ENCODE results near the gene PTPRM. TPM values are rescaled to one million over a fixed set of nuclear protein-coding genes. Genes with fewer than 3 reads are reported as not detected.

Gene PTPRM
- total and polyA plus RNA-seq, 5 donors from 2014 or later: 1.1 to 4.6 (median 3.6) TPM

DNA sequence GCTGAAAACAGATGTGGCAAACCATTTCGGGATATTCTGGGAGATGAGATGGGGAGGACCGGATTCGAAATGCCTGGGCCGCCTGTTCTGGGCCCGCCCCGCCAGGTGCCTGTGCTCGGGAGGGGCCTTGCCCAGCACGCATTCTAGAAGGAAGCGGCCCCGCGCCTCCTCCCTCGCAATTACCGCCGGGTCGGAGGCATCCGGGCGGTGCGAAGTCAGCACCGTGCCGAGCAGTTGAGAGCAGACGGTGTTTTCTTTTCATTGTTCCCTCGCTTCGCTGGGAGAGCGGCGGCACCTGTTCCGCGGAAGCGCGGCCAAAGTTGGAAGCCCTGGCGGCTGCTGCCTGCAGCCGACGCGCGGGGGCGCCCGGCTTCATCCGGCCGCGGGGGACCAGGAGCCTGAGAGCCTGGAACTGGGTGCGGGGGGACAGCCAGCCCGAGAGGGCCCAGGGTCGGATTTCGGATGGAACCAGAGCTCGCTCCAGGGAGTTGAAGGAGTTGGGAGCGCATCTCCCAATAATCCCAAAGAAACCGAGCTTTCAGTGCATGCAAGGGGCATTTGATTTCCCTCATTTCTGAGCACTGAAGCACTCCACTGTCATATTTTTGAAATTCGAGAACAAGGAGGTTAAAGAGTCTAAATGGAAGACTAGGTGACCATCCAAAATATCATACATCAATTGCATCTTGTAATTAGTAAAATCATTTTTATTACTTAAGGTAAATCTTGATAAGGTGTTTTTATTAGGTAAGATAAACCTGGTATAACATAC is 800.3 kb downstream of the PTPRM start:
- no peak overlapping the region for H3K4me3 ChIP-seq (ENCODE audit: low read depth, low read length)
- peaks cover 0 to 2% (median 0%) of the 10 kb centered on the region in 4 donors for H3K4me1 Mint-ChIP-seq
- H3K27ac ChIP-seq (ENCODE audit: insufficient read depth, low read length, poor library complexity, severe bottlenecking): no peak overlapping the region
- peak overlapping the region in 2 of 4 donors; percentile 56 to 60 for H3K4me3 Mint-ChIP-seq
- H3K4me1 ChIP-seq (ENCODE audit: control insufficient read depth, insufficient read depth, low read length, poor library complexity, severe bottlenecking): no peaks in the 10 kb centered on the region
- ATAC-seq (ENCODE audit: low read depth in 2 of 2) (no peak), DNase-seq (peak in 2 of 3 donors; percentile 1 to 27)
- H3K27me3 ChIP-seq (ENCODE audit: control insufficient read depth, insufficient read depth, low read length): no peaks in the 10 kb centered on the region
- H3K9me3 ChIP-seq (ENCODE audit: control insufficient read depth in 2 of 2, low read length in 2 of 2): no peaks in the 10 kb centered on the region
- H3K9me3 Mint-ChIP-seq: peaks cover 0 to 2% (median 0%) of the 10 kb centered on the region in 7 donors
- H3K27me3 Mint-ChIP-seq: peaks cover 21% of the 10 kb centered on the region
- H3K36me3 Mint-ChIP-seq: no peaks in the 10 kb centered on the region
- no peak overlapping the region for H3K27ac Mint-ChIP-seq
- no peaks in the 10 kb centered on the region for H3K36me3 ChIP-seq (ENCODE audit: control insufficient read depth, insufficient read depth, low read length)

DNA sequence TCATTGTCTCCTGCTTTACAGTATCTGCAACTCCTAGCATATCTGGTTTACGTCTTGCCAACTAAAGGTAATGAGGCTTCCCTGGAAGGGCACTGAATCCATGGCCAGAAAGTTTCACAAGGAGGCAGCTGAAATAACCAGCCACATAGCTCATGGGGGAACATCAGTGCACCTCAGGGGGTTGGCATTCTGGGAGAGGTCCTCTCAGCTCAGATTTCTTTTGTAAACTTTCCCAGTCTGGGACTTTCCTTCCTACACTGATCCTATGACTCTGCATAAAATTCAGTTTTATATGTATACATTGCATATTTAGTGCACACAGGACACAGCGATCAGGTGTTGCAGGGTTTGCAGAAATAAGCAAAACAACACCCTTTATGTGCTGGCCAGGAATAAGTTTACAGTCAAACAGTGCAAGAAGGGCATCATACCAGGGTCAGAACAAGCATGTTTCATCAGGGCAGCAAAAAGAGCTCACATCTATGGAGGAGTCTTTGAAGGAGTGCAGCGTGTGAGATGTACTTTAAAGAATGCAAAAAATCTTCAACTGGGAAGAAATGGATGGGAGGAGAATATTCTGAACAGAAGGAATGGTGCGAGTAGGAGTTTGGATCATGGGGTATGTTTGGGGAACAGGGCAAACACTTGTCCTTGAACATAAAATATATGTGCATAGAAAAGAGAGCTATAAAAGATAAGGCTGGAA is 801.5 kb downstream of the PTPRM start:
- Histone ChIP-seq H3K4me3 (ENCODE audit: low read depth, low read length) (no peak overlapping the region), H3K9me3 (ENCODE audit: control insufficient read depth in 2 of 2, low read length in 2 of 2) (no peaks in the 10 kb centered on the region), H3K27me3 (ENCODE audit: control insufficient read depth, insufficient read depth, low read length) (no peaks in the 10 kb centered on the region), H3K4me1 (ENCODE audit: control insufficient read depth, insufficient read depth, low read length, poor library complexity, severe bottlenecking) (no peaks in the 10 kb centered on the region), H3K36me3 (ENCODE audit: control insufficient read depth, insufficient read depth, low read length) (no peaks in the 10 kb centered on the region), H3K27ac (ENCODE audit: insufficient read depth, low read length, poor library complexity, severe bottlenecking) (no peak overlapping the region)
- Mint-ChIP-seq H3K4me1 (peaks cover 0 to 2% (median 0%) of the 10 kb centered on the region in 4 donors), H3K36me3 (no peaks in the 10 kb centered on the region), H3K27ac (no peak overlapping the region), H3K9me3 (peaks cover 0 to 2% (median 0%) of the 10 kb centered on the region in 7 donors), H3K4me3 (no peak overlapping the region), H3K27me3 (peaks cover 19% of the 10 kb centered on the region)
- no peak for DNase-seq
- no peak for ATAC-seq (ENCODE audit: low read depth in 2 of 2)

DNA sequence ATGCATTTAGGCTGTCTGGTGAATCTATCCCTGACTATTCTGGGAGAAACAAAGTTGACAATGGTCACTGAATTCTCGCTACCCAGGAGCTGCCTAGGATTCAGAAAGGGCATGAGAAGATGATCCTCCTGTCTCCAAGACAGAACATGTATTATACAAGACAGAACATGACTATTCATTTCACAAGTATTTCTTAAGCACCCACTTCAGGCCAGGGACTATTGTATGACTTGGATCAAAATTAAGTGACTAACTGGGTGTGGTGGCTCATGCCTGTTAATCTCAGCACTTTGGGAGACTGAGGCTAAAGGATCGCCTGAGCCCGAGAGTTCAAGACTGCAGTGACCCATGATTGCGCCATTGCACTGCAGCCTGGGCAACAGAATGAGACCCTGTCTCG is 806.4 kb downstream of the PTPRM start:
- Histone ChIP-seq H3K27ac (ENCODE audit: insufficient read depth, low read length, poor library complexity, severe bottlenecking) (no peak overlapping the region), H3K4me3 (ENCODE audit: low read depth, low read length) (no peak overlapping the region), H3K27me3 (ENCODE audit: control insufficient read depth, insufficient read depth, low read length) (no peaks in the 10 kb centered on the region), H3K36me3 (ENCODE audit: control insufficient read depth, insufficient read depth, low read length) (no peaks in the 10 kb centered on the region), H3K9me3 (ENCODE audit: control insufficient read depth in 2 of 2, low read length in 2 of 2) (no peaks in the 10 kb centered on the region), H3K4me1 (ENCODE audit: control insufficient read depth, insufficient read depth, low read length, poor library complexity, severe bottlenecking) (no peaks in the 10 kb centered on the region)
- Mint-ChIP-seq H3K27me3 (peaks cover 10% of the 10 kb centered on the region), H3K36me3 (no peaks in the 10 kb centered on the region), H3K4me1 (no peaks in the 10 kb centered on the region), H3K9me3 (peaks cover 0 to 2% (median 0%) of the 10 kb centered on the region in 7 donors), H3K27ac (no peak overlapping the region), H3K4me3 (no peak overlapping the region)
- no peak for DNase-seq
- no peak for ATAC-seq (ENCODE audit: low read depth in 2 of 2)

DNA sequence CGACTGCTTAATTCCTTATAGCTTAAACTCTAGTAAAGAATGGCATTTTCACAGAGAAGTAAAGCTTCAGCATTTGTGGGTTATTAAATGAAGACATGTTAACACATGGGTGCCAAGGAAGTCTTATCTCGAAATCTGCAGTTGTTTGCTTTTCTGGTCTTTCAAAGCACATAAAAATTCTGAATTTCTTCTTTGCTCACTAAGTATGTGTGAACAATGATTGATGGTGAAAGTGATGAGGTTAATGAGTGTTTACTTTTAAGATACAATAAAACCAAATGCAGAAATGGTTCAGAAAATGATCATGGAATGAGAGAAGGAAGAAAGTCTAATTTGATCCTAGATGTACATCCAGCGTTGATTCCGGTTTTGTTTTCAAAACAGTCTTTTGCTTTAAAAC is 807.6 kb downstream of the PTPRM start:
- Histone ChIP-seq H3K9me3 (ENCODE audit: control insufficient read depth in 2 of 2, low read length in 2 of 2) (no peaks in the 10 kb centered on the region), H3K4me3 (ENCODE audit: low read depth, low read length) (no peak overlapping the region), H3K4me1 (ENCODE audit: control insufficient read depth, insufficient read depth, low read length, poor library complexity, severe bottlenecking) (no peaks in the 10 kb centered on the region), H3K36me3 (ENCODE audit: control insufficient read depth, insufficient read depth, low read length) (no peaks in the 10 kb centered on the region), H3K27ac (ENCODE audit: insufficient read depth, low read length, poor library complexity, severe bottlenecking) (no peak overlapping the region), H3K27me3 (ENCODE audit: control insufficient read depth, insufficient read depth, low read length) (no peaks in the 10 kb centered on the region)
- Mint-ChIP-seq H3K4me1 (no peaks in the 10 kb centered on the region), H3K4me3 (no peak overlapping the region), H3K36me3 (no peaks in the 10 kb centered on the region), H3K27ac (no peak overlapping the region), H3K9me3 (peaks cover 0 to 2% (median 0%) of the 10 kb centered on the region in 7 donors), H3K27me3 (peaks cover 6% of the 10 kb centered on the region)
- ATAC-seq (ENCODE audit: low read depth in 2 of 2) (no peak), DNase-seq (no peak)

DNA sequence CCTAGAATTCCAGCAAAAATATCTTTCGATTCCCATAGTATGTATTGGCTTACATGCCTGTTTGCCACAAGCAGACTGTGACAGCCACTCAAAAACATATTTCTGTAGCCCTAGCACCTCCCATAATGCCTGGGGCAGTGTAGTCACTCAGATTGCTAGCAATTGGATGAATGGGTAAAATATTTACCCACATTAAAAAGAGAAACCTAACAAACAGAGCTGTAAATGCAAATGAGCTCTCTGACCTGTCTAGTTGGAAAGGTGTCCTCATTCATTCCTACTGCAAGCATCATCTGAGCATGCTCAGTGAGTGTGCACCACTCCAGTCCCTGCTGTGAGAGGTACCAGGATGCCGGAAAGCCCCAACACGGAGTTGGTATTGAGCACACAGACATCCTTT is 808.1 kb downstream of the PTPRM start:
- no peaks in the 10 kb centered on the region for H3K4me1 Mint-ChIP-seq
- Histone ChIP-seq H3K9me3 (ENCODE audit: control insufficient read depth in 2 of 2, low read length in 2 of 2) (no peaks in the 10 kb centered on the region), H3K36me3 (ENCODE audit: control insufficient read depth, insufficient read depth, low read length) (no peaks in the 10 kb centered on the region), H3K27me3 (ENCODE audit: control insufficient read depth, insufficient read depth, low read length) (no peaks in the 10 kb centered on the region), H3K27ac (ENCODE audit: insufficient read depth, low read length, poor library complexity, severe bottlenecking) (no peak overlapping the region), H3K4me1 (ENCODE audit: control insufficient read depth, insufficient read depth, low read length, poor library complexity, severe bottlenecking) (no peaks in the 10 kb centered on the region), H3K4me3 (ENCODE audit: low read depth, low read length) (no peak overlapping the region)
- DNase-seq (no peak), ATAC-seq (ENCODE audit: low read depth in 2 of 2) (no peak)
- peaks cover 6% of the 10 kb centered on the region for H3K27me3 Mint-ChIP-seq
- H3K9me3 Mint-ChIP-seq: peaks cover 0 to 2% (median 0%) of the 10 kb centered on the region in 7 donors
- no peaks in the 10 kb centered on the region for H3K36me3 Mint-ChIP-seq
- H3K4me3 Mint-ChIP-seq: no peak overlapping the region
- no peak overlapping the region for H3K27ac Mint-ChIP-seq

DNA sequence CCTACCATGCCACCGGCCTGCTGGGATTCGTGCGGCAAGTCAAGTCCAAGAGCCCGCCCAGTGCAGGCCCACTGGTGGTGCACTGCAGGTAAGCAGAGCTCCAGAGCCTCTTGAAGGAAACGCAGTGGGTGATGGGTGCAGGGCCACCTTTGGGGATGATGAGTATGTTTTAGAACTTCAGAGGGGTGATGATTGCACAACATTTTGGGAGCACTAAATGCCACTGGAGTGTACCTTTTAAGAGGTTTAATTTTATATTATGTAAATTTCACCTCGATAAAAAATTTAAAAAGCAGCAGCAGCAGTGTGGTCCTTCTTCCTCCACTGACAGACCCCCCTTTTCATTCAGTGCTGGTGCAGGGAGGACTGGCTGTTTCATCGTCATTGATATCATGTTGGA is 809.0 kb downstream of the PTPRM start:
- Mint-ChIP-seq H3K36me3 (no peaks in the 10 kb centered on the region), H3K4me3 (no peak overlapping the region), H3K27ac (no peak overlapping the region), H3K9me3 (peaks cover 0 to 2% (median 0%) of the 10 kb centered on the region in 7 donors), H3K4me1 (no peaks in the 10 kb centered on the region), H3K27me3 (no peaks in the 10 kb centered on the region)
- no peaks in the 10 kb centered on the region for H3K4me1 ChIP-seq (ENCODE audit: control insufficient read depth, insufficient read depth, low read length, poor library complexity, severe bottlenecking)
- no peaks in the 10 kb centered on the region for H3K27me3 ChIP-seq (ENCODE audit: control insufficient read depth, insufficient read depth, low read length)
- no peaks in the 10 kb centered on the region for H3K9me3 ChIP-seq (ENCODE audit: control insufficient read depth in 2 of 2, low read length in 2 of 2)
- DNase-seq: no peak
- H3K36me3 ChIP-seq (ENCODE audit: control insufficient read depth, insufficient read depth, low read length): no peaks in the 10 kb centered on the region
- no peak for ATAC-seq (ENCODE audit: low read depth in 2 of 2)
- H3K4me3 ChIP-seq (ENCODE audit: low read depth, low read length): no peak overlapping the region
- no peak overlapping the region for H3K27ac ChIP-seq (ENCODE audit: insufficient read depth, low read length, poor library complexity, severe bottlenecking)

DNA sequence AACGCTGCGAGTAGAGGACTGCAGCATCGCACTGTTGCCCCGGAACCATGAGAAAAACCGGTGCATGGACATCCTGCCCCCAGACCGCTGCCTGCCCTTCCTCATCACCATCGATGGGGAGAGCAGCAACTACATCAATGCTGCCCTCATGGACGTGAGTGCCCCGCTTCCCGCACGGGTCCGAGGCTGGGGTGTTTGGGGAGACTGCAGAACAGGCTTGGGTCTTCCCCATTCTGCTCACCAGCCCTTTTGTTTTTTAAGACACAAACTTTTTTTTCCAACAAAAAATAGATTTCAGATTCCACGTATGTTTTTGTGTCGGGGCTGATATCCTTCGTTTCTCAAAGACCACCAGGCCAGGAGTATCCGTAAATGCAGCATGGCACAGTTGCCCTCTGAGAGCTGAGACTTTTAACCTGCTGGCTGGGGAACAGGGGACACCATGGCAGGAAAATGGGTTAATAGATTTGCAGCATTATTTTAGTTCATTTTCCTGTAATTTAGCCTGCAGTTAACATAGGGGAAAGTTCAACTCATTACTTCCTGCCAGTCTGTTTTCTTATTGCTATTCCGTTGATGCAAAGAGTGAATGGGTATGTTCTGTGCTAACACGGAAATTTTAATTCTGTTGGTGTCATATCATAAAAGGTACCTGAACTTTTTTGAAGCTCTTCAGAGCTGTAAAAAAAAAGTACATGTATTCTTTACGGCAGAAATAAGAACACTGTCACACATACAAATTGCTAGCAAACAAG is 812.2 kb downstream of the PTPRM start:
- Histone ChIP-seq H3K9me3 (ENCODE audit: control insufficient read depth in 2 of 2, low read length in 2 of 2) (no peaks in the 10 kb centered on the region), H3K27ac (ENCODE audit: insufficient read depth, low read length, poor library complexity, severe bottlenecking) (no peak overlapping the region), H3K36me3 (ENCODE audit: control insufficient read depth, insufficient read depth, low read length) (no peaks in the 10 kb centered on the region), H3K4me1 (ENCODE audit: control insufficient read depth, insufficient read depth, low read length, poor library complexity, severe bottlenecking) (no peaks in the 10 kb centered on the region), H3K4me3 (ENCODE audit: low read depth, low read length) (no peak overlapping the region), H3K27me3 (ENCODE audit: control insufficient read depth, insufficient read depth, low read length) (no peaks in the 10 kb centered on the region)
- no peak overlapping the region for H3K4me3 Mint-ChIP-seq
- no peaks in the 10 kb centered on the region for H3K36me3 Mint-ChIP-seq
- H3K4me1 Mint-ChIP-seq: no peaks in the 10 kb centered on the region
- H3K9me3 Mint-ChIP-seq: peaks cover 0 to 2% (median 0%) of the 10 kb centered on the region in 7 donors
- H3K27me3 Mint-ChIP-seq: no peaks in the 10 kb centered on the region
- no peak overlapping the region for H3K27ac Mint-ChIP-seq
- ATAC-seq (ENCODE audit: low read depth in 2 of 2) (no peak), DNase-seq (no peak)
